GM18873 (cell line): Measurements from ENCODE around the gene ARHGAP15.

Experiments used
- ATAC-seq: cut with Tn5 transposase; IDR thresholded peaks from one replicate; pipeline ENCODE4 v1.9.1; 2021; ENCODE audit warnings: mild to moderate bottlenecking, moderate library complexity, moderate number of reproducible peaks; ENCODE audit not compliant: unreplicated experiment, low FRiP score

The ARHGAP15 gene

GRCh38 chr2:143729296-143729814, 600.1 kb downstream of the ARHGAP15 start:
- no peak for ATAC-seq

- peak; percentile 82 for ATAC-seq
Observed at GRCh38 chr2:143730155-143730952, 601.1 kb downstream of the ARHGAP15 start.

DNA sequence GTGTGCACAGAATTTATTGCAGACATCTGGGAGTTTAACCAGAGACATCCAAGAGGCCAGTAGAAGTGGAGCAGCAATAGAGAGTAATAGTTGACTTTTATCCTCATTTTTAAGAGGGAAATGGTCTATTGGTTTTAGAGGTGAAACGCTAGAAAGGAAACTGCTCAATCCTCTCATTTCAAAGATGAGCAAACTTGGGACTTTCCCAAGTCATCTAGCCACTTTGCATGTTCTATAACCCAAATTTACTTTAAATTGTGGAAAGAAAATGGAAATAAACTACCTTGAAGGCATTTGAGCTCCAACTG, 601.7 kb downstream of the ARHGAP15 start:
- peak; percentile 37 for ATAC-seq

DNA sequence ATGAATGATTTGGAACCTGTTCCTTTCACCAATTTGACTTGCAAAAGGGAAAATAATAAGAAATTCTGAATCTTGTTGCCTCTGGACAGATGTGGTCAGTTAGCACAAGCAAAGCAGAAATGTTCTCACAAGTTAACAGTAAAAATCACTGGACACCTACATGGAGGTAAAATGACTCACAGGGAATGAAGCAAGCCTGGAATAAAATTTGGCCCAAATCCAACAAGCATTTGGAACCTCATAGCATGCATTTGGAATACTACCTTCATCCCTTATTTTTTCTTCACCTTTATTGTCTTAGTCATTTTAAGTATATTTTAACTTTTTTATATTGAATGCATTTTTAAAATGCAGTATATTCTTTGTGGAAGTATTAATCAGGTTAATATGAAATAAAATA, 602.9 kb downstream of the ARHGAP15 start:
- ATAC-seq = no peak

DNA sequence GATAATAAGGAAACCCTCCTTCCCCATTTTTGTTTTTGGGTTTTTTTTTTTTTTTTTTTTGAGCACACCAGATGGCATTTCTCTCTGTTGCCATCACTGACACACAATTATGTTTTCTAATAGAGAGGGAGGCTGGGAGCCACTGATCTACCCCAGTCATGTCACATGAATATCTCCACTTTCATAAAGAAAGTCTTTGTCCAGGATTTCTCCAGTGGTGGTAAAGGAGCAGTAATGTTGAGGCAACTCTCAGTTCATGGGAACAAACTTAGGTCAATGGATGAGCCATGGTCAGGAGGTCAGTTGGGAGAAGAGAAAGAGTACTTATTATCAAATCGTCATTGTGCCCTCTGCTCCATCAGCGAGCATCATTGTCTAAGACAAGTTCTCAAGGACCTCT, 603.7 kb downstream of the ARHGAP15 start:
- no peak for ATAC-seq

DNA sequence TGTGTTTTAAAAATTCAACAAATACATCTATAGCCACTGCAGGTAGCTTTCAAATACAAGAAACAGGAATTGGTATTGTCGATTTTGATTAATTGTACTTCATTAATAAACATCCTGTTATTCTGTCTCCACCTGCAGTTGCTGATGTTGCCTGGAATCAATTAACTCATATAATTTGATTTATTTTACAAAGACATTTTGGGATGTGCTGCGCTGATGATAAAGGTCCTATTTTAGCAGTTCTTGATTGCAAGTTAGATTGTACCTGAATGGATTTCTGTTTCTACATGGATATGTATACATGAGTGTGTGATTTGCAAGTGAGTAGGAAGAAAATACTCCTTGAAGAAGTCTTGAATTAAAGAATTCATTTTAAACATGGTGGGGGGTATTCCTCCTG, 605.3 kb downstream of the ARHGAP15 start:
- ATAC-seq = no peak

DNA sequence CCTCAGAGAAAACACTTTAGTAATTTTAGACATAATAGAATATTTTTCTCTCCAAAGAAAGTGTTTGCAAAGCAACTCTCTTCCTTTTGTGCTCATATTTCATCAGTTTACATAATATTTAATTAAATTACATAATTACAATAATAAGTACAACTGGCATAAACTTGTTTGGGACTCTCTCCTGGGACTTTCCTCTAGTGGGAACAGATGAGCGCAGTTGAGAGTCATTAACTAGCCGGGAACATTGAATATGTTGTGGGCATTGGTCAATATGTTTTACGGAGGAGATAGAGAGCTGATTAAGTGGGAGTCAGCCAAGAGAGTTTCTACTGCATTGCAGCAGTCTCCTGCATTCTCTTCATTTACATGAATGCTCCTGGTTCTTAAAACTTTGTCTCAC, 607.7 kb downstream of the ARHGAP15 start:
- no peak for ATAC-seq

DNA sequence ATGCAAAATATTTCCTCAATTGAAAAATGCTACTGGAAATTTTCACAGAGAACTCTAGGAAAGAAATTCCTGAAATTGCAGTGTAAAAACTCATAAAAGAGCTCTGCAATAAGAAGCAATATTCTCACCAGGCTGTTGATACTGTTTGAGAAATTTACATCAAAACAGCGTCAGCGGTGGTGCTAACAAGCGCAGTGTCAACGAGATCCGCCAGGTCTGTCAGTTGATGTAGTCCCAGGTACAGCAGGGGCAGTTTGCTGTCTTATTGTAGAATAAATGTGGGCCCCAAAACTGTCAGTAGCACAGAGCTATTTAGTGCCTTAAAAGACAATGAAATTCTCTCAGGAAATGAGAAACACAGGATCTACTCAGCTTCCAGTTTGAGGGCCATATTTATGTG, 611.2 kb downstream of the ARHGAP15 start:
- ATAC-seq = no peak

GRCh38 chr2:143741205-143741604, 612.0 kb downstream of the ARHGAP15 start:
- no peak for ATAC-seq

DNA sequence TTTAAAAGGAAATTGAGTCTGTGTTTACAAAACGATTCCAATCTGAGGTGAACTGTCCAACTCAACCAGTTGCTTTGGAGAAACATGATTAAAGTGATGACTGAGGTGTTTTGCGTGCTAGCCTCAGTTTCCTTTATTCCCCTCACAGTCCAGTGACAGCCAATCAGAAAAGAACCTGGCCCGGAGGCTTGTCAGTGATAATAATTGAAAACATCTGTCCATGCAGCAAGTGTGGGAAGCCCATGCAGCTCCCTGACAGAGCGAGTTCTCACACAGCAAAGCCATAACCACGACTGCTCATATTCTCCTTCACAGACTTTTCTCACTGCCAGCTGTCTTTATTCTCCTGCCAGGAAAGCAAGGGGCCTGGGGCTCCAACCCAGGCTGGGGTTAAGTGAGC, 613.4 kb downstream of the ARHGAP15 start:
- ATAC-seq = no peak

DNA sequence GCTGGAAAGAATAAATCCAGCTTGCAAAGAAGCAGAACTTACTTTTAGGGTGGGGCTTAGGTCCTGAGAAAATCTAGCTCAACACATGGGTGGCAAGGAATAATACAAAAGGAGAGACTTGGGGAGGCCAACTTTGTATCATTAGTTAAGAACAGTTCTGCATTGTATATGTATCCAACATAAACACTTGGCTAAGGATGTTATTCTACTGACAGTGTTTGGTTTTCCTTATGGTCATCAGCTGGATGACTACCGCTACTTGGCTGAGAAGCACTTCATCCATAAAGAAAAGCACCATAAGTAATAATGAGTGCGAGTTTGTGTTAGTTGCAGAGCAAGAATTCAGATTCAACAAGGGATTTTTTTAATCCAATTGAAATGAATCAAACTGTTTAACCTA, 614.9 kb downstream of the ARHGAP15 start:
- no peak for ATAC-seq

DNA sequence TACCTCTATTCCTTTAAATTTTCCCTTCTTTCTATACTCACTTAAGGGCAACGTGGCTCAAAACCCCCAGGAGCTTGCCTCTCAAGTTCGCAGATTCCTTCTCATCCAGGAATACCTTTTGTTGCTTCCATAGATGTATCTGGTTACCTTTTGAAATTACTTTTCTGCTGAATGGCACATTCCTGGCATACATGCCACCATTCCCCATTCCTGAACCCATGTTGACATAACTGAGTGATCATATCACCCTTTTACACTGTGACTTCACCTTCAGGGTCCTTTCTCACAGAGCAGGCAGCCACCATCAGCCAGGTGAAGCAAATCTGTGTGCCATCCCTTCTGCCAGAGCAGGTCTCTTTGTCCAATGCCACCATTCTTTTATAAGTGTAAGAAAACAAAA, 615.8 kb downstream of the ARHGAP15 start:
- ATAC-seq = no peak

GRCh38 chr2:143754742-143755141, 625.5 kb downstream of the ARHGAP15 start:
- ATAC-seq = no peak

DNA sequence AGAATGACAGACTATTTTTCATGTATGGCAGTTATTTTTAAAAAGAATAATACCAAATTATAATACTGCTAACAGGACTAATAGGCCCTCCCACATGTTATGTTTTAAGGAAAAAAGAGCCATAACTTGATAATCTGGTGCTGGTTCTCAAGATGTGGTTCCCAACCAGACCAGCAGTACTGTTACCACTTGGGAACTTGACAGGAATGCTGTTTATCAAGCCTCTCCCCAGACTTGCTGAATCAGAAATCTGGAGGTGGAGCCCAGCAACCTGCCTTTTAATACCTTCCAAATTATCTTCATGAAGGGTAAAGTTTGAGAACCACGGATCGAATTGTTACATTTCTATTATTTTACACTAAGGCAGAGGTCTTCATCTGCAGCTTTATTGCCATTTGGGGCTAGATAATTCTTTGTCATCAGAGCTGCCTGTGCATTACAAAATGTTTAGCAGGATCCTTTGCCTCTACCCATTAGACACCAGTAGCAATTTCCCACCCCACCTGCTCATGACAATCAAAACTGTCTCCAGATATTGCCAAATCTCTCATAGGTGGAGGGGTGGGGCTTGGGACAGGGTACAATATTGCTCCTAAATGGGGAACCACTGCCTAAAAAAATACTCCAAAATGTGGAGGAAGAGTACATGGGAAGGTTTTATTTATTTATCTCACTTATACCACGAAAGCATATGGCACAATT, 629.6 kb downstream of the ARHGAP15 start:
- ATAC-seq = no peak

DNA sequence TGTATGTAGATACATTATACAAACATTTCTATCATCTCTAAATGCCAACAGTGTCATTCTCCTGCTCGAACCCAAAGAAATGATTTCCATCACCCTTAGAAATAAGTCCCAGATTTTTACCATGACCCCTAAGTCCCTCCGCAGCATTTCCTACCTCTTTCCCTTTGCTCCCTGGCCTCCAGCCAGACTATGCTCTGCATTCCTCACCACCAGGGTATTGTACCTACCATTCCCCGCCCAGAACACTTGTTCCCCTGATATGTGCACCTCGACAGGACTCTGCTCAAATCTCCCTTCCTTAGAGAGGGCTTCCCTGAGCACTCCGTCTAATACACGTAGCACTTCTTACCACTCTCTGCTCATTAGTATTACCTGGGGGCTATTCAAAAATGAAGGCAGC, 630.2 kb downstream of the ARHGAP15 start:
- no peak for ATAC-seq

DNA sequence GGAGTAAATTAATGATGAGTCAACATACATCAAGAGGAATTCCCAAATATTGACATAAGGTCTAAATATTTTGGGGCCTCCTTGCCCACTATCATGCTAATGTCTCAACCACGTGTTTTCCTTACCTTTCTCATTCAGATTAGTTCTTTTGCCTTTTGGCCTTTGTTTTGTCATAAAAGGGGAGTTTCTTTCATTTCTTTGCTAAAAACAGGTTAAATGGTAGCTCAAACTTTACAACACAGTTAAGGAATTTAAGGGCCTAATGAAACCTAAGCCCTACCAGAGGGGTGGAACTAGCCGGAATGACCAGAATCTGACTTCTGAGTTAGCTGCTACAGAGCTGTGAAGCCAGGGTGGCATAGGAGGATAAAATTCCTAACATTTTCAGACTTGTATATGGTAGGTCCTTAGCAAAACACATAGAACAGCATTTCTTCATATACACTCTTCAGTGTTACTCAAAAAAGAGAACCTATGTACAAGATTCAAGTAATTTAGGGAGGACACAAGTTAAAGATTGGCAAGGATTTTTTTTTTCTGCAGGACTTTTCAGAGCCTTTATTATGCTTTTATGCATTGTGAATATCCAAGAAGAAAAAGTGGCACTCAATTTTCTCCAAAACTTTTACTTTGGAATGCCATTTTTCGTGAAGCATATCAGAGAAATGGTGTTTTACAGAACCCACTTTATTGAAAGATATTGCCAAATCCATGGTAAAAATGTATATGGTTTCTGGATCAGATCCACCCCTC, 633.1 kb downstream of the ARHGAP15 start:
- ATAC-seq = no peak

- no peak for ATAC-seq
Observed at GRCh38 chr2:143764261-143764660, 635.0 kb downstream of the ARHGAP15 start.

- ATAC-seq = no peak
Observed at GRCh38 chr2:143764706-143765105, 635.5 kb downstream of the ARHGAP15 start.

DNA sequence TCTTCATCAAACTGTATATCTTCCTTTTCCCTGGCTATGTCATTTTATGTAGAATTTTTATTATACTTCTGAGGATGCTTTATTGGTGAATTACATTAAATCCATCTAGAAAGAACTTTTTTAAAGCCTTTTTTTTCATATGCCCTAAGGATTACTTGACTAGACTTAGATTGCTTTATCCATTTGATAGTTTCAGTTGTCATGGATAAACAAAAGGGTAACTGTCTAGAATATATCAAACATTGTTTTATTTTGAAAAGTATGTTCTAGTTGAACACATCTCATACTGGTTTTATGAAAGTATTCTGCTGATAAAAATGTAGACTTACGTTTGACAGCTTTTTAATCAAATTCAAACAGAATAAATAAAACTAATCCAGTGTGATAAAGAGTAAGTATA, 639.8 kb downstream of the ARHGAP15 start:
- ATAC-seq = no peak

- ATAC-seq = no peak
Observed at GRCh38 chr2:143771939-143772338, 642.7 kb downstream of the ARHGAP15 start.
